ENCODE measurements around the gene KRTAP12-1. TPM values are rescaled to one million over a fixed set of nuclear protein-coding genes. Genes with fewer than 3 reads are reported as not detected.

KRTAP12-1 gene
- total RNA-seq, 6 experiments from 2014 or later, result not detected

DNA sequence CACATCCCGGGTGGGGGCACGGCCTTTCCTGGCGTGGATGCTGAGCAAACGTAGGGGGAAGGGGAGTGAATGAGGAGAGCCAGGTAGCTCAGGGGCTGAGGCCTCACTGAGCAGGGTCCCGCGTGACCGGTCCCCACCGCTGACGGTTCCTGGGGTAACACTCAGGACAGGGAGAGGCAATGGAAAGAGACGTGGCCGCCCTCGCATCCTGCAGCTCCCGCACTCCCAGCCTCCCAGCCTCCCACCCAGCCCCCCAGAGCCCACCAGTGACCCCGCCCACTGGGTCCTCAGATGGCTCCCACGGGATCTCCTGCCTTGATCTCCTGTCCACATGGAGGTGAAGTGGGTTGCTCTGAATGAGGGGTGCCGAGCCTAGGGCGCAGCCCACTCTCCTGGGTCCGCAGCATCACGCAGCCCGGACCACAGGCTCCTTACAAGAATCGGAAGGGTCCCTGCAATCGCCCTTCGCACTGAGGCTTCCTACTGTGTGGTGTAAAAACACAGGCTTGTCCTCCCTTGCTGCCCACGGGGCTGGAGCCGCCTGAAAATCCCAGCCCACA lies 27.0 kb upstream of the KRTAP12-1 start:
- no peaks in the 10 kb centered on the region for H3K9me3 Mint-ChIP-seq
- H3K4me3 Mint-ChIP-seq, result no peak overlapping the region
- TF ChIP-seq, protein P1, sequence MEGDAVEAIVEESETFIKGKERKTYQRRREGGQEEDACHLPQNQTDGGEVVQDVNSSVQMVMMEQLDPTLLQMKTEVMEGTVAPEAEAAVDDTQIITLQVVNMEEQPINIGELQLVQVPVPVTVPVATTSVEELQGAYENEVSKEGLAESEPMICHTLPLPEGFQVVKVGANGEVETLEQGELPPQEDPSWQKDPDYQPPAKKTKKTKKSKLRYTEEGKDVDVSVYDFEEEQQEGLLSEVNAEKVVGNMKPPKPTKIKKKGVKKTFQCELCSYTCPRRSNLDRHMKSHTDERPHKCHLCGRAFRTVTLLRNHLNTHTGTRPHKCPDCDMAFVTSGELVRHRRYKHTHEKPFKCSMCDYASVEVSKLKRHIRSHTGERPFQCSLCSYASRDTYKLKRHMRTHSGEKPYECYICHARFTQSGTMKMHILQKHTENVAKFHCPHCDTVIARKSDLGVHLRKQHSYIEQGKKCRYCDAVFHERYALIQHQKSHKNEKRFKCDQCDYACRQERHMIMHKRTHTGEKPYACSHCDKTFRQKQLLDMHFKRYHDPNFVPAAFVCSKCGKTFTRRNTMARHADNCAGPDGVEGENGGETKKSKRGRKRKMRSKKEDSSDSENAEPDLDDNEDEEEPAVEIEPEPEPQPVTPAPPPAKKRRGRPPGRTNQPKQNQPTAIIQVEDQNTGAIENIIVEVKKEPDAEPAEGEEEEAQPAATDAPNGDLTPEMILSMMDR (IDR thresholded peaks at IDR 0.05), result no peak
- DNase-seq, result no peak
- no peaks in the 10 kb centered on the region for H3K36me3 Mint-ChIP-seq (ENCODE audit: low read depth)
- H3K27ac Mint-ChIP-seq, result no peak overlapping the region
- H3K4me1 Mint-ChIP-seq (ENCODE audit: low read depth), result peaks cover 11% of the 10 kb centered on the region
- H3K27me3 Mint-ChIP-seq (ENCODE audit: insufficient read depth), result peaks cover 62% of the 10 kb centered on the region

DNA sequence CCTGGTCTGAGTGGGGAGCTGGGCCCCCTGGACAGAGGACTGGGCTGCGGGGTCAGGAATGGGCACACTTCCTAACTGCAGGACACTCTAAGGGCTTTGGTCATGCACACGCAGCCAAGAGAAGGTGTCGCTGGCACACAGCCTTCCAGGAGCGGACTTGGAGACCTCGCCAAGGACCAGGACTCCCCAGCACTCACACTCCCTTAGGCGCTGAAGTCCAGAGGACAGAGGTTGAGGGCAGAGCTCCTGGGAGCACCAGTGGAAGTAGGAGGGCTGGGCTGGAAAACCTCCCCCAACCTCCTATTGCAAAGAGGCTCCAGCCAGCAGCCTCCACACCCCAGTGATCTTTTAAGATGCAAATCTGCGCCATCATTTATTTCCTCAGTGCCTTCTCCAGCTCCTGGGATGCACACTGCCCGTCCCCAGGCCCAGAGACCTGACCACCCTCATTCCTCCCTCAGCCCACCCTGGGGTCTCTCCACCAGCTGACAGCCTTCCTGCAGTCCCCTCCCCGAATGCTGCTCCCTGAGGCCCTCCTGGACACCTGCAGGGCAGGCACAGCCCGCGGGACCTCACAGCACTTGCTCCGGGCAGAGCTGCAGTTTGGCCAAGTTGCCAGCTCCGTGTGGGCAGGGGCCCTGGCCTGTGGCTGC lies 26.4 kb upstream of the KRTAP12-1 start:
- TF ChIP-seq, protein P1 (IDR thresholded peaks at IDR 0.05), result no peak
- Mint-ChIP-seq H3K27ac (no peak overlapping the region), H3K4me3 (no peak overlapping the region), H3K4me1 (ENCODE audit: low read depth) (peaks cover 11% of the 10 kb centered on the region), H3K36me3 (ENCODE audit: low read depth) (no peaks in the 10 kb centered on the region), H3K27me3 (ENCODE audit: insufficient read depth) (peaks cover 55% of the 10 kb centered on the region), H3K9me3 (no peaks in the 10 kb centered on the region)
- no peak for DNase-seq

DNA sequence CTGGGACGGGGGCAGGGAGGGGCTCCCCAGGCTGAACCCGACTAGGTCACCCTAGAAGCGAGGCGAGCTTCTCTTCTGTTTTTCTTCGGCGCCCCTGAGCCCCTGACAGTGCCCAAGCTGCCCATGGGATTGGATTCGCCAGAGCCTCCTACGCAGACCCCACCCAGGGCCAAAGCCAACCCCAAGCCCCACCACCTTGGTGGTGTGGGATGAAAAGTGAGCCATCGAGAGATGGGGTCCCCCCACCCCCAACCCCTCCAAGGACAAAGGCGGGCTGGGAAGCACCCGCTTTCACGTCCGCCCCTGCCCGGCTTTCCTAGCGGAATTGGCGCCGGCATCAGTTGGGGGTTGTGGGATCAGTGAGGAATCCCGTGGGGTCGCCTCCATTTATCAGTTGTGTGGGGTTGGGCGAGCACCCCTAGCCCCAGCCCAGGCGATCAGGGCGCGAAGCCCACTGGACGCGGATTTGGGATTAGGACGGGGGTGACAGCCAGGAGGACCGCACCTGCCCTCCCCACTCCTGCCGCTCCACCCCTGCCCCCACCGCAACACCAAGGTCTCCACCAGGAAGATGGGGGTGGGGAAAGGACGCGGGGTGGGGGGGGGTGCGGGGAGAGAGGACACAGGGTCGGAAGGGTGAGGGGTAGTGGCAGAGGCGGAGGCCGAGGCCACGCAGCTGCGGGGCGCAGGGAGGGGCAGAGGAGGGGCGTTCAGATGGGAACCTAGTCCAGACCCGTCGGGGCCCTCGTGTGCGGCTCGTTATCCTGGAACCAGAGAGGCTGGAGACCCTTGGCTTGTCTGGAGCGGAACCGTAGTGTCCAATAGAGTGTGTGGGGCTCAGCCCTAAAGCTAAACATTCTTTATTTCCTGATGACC lies 25.0 kb upstream of the KRTAP12-1 start:
- Mint-ChIP-seq H3K27me3 (ENCODE audit: insufficient read depth) (peaks cover 49% of the 10 kb centered on the region), H3K9me3 (no peaks in the 10 kb centered on the region), H3K27ac (no peak overlapping the region), H3K4me3 (no peak overlapping the region), H3K4me1 (ENCODE audit: low read depth) (peaks cover 11% of the 10 kb centered on the region), H3K36me3 (ENCODE audit: low read depth) (no peaks in the 10 kb centered on the region)
- TF ChIP-seq, protein P1 (IDR thresholded peaks at IDR 0.05), result no peak
- DNase-seq, result no peak

DNA sequence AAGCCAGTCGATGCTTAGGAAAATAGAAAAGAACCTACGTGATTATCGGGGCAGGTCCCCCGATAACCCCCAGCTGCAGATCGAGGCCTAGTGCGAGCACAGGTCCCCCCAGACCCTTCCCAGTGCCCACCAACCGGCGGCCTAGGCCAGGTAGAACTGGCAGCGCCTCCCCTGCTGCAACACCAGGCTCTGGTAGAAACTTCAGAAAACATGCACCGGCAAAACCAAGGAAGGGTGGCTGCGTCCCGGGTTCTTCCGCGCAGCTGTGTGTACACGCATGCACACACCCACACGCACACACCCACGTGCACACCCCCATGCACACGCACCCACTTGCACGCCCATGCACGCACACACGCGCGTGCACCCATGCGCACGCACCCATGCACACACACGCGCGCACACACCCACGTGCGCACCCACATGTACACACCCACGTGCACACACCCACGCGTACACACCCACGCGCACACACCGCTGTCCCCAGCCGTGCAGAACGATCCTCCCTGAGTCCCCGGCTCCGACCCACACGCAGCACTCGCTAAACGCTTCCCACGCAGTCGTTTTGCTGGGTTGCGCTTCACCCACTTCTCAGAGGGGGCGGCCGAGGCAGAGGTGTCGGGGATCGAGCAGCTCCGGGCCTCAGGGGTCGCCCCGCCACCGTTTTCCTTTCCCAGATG lies 24.2 kb upstream of the KRTAP12-1 start:
- peaks cover 53% of the 10 kb centered on the region for H3K27me3 Mint-ChIP-seq (ENCODE audit: insufficient read depth)
- H3K9me3 Mint-ChIP-seq, result no peaks in the 10 kb centered on the region
- peaks cover 11% of the 10 kb centered on the region for H3K4me1 Mint-ChIP-seq (ENCODE audit: low read depth)
- no peak overlapping the region for H3K4me3 Mint-ChIP-seq
- no peak for DNase-seq
- TF ChIP-seq, protein P1 (IDR thresholded peaks at IDR 0.05), result no peak
- no peak overlapping the region for H3K27ac Mint-ChIP-seq
- no peaks in the 10 kb centered on the region for H3K36me3 Mint-ChIP-seq (ENCODE audit: low read depth)

- no peak for DNase-seq
- H3K36me3 Mint-ChIP-seq (ENCODE audit: low read depth), result no peaks in the 10 kb centered on the region
- H3K27ac Mint-ChIP-seq, result no peak overlapping the region
- no peak overlapping the region for H3K4me3 Mint-ChIP-seq
- TF ChIP-seq, protein P1 (IDR thresholded peaks at IDR 0.05), result no peak
- peaks cover 66% of the 10 kb centered on the region for H3K27me3 Mint-ChIP-seq (ENCODE audit: insufficient read depth)
- no peaks in the 10 kb centered on the region for H3K9me3 Mint-ChIP-seq
- H3K4me1 Mint-ChIP-seq (ENCODE audit: low read depth), result peaks cover 6% of the 10 kb centered on the region
These were observed 22.7 kb upstream of the KRTAP12-1 start for GRCh38 chr21:44704636-44705001.

All from HFFc6 (cell line).